GM19397 (cell line): ENCODE measurements around the gene LRRC27.

Source experiments
- ATAC-seq: cut with Tn5 transposase; IDR thresholded peaks from one replicate; pipeline ENCODE4 v1.9.1; 2021; ENCODE audit warnings: mild to moderate bottlenecking, moderate library complexity; ENCODE audit not compliant: unreplicated experiment

Gene LRRC27

GRCh38 chr10:132397671-132398565, 65.9 kb downstream of the LRRC27 start:
- ATAC-seq = no peak

- no peak for ATAC-seq
Observed at GRCh38 chr10:132398566-132398991, 66.6 kb downstream of the LRRC27 start.

- no peak for ATAC-seq
Observed at GRCh38 chr10:132399117-132400035, 67.4 kb downstream of the LRRC27 start.

GRCh38 chr10:132400041-132400546, 68.1 kb downstream of the LRRC27 start:
- ATAC-seq = no peak

- no peak for ATAC-seq
Observed at GRCh38 chr10:132400547-132401151, 68.7 kb downstream of the LRRC27 start.

GRCh38 chr10:132401401-132402118, 69.6 kb downstream of the LRRC27 start:
- no peak for ATAC-seq

GRCh38 chr10:132402781-132403241, 70.8 kb downstream of the LRRC27 start:
- no peak for ATAC-seq

- no peak for ATAC-seq
Observed at GRCh38 chr10:132403511-132404168, 71.6 kb downstream of the LRRC27 start.

GRCh38 chr10:132404169-132404880, 72.3 kb downstream of the LRRC27 start:
- no peak for ATAC-seq

- ATAC-seq = no peak
Observed at GRCh38 chr10:132404911-132405462, 73.0 kb downstream of the LRRC27 start.

- no peak for ATAC-seq
Observed at GRCh38 chr10:132405463-132405991, 73.5 kb downstream of the LRRC27 start.

- no peak for ATAC-seq
Observed at GRCh38 chr10:132406181-132406580, 74.2 kb downstream of the LRRC27 start.

GRCh38 chr10:132406750-132407149, 74.8 kb downstream of the LRRC27 start:
- no peak for ATAC-seq

- no peak for ATAC-seq
Observed at GRCh38 chr10:132407243-132407746, 75.3 kb downstream of the LRRC27 start.

- no peak for ATAC-seq
Observed at GRCh38 chr10:132407846-132408278, 75.9 kb downstream of the LRRC27 start.

- no peak for ATAC-seq
Observed at GRCh38 chr10:132408367-132408781, 76.4 kb downstream of the LRRC27 start.

GRCh38 chr10:132408823-132409666, 77.1 kb downstream of the LRRC27 start:
- no peak for ATAC-seq
